Hematopoietic multipotent progenitor cell (in vitro differentiated cells): ENCODE data around the gene CLTC. TPM values are rescaled to one million over a fixed set of nuclear protein-coding genes. Genes with fewer than 3 reads are reported as not detected.
"Not testable (repeated sequence)": the region's sequence is repeated elsewhere in the genome, so short reads cannot be mapped to it uniquely, and the experiment has no call there.

Experiments
- DNase-seq, 3 donors: peaks; one replicate each; pipeline ENCODE4 v3.0.0-alpha.2; 2011 to 2015; ENCODE audit warnings: low read depth in 2 of 3, low spot score in 2 of 3
- total RNA-seq: library from RNA; depleted of rRNA; stranded (reverse); fragments of >200 nt; gene quantifications from one replicate; pipeline ENCODE4 v1.2.3, GENCODE V29; 2012

Gene CLTC
- total RNA-seq, 1 donor: 124 TPM

DNA sequence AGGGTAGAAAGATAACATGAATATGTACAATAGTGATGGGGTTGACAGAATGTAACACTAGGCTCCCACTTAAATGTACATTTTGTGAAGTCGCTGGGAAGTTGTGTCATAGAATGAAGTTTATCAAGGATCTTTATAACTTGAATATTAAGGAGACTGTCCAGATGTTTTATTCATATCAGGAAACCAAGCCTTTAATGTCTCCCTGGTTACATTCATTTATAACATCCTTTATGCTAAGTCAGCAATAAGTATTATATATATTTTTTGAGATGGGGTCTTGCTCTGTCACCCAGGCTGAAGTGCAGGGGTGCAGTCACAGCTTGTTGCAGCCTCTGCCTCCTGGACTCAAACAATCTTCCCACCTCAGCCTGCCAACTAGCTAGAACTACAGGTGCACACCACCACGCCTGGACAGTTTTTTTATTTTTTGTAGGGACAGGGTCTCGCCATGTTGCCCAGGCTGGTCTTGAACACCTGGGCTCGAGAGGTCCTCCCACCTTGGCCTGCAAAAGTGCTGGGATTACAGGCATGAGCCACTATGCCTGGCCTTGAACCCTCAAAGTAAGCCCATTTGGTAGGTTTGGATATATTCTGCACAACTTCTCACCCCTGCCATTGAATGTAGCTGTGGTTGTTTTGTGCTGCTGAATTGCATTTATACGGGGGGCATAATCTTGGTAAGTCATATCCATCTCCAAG is 14.1 kb downstream of the CLTC start:
- no peak for DNase-seq

DNA sequence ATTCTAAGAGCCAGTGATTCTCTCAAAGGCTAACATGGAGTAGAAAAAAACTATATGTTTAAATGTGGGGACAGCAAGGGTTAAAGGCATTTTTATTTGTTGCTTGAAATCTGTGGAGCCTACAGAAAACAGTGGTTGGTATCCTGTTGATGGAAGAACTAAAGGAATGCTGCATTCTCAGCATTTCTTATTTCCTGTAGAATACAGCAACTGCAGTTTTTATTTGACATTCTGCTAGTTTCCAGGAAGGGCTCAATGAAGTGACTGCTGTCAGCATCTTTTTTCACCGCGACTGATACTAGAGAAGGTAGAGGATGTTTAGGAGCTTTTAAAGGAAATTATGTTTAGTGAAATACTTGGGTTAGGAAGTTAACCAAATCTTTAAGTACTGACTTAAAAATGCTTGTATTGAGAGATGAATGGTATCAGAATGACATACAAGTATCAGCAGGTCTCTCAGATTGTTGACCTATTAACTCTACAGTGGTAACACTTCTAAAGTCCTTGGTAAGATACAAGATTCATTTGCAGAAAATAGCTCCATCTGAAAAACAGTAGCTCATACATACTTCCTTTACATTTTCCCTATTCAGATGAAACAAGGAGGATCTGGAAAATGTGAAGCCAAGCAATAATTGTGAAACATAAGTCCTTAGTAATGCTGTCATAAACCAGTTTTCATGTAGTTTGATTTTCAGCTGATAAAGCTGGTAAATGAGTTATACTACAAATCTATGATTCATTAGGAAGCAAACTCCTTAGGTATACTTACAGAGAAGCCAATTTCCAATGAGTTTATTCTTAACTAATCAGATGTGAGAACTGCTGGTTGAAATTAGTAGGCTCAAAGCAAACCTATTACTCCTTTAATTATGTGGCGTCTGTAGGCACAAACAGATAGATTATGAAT is 15.2 kb downstream of the CLTC start:
- DNase-seq: no peak

DNA sequence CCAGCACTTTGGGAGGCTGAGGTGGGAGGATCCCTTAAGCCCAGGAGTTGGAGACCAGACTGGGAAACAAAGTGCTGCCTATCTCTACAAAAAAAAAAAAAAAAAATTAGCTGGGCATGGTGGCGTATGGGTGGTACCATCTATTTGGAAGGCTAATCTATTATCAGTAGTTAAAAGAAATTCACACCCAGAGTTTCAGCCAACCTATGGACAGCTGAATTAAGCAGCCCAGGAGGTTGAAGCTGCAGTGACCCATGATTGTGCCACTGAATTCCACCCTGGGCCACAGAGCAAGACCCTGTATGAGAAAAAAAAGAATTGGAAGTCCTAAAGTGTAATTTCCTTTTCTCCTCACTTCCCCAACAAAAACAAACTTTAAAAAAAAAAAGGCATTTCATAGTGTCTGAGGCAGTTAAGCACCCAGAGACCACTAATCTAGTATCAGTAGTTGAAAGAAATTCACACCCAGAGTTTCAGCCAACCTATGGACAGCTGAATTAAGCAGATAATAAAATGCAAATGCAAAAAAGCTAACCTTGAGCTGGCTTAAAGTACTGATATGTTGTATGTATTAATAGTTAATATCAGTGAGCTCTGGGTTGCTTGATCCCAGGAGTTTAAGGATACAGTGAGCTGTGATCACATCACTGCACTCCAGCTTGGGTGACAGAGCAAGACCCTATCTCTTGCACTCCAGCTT is 18.1 kb downstream of the CLTC start:
- DNase-seq: no peak

DNA sequence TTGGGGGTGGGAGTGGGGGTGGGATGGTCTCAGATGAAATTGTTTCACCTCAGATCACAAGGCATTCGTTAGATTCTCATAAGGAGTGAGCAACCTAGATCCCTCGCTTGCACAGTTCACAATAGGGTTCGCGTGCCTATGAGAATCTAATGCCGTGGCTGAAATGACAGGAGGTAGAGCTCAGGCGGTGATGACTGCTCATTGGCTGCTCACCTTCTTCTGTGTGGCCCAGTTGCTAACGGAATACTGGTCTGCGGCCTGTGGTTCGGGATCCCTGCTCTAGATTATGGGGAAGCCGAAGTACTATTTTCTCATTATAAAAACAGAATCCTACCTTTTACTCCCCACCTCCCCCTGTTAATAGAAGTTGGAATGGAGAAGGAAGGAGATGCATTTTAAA is 18.9 kb downstream of the CLTC start:
- no peak for DNase-seq

DNA sequence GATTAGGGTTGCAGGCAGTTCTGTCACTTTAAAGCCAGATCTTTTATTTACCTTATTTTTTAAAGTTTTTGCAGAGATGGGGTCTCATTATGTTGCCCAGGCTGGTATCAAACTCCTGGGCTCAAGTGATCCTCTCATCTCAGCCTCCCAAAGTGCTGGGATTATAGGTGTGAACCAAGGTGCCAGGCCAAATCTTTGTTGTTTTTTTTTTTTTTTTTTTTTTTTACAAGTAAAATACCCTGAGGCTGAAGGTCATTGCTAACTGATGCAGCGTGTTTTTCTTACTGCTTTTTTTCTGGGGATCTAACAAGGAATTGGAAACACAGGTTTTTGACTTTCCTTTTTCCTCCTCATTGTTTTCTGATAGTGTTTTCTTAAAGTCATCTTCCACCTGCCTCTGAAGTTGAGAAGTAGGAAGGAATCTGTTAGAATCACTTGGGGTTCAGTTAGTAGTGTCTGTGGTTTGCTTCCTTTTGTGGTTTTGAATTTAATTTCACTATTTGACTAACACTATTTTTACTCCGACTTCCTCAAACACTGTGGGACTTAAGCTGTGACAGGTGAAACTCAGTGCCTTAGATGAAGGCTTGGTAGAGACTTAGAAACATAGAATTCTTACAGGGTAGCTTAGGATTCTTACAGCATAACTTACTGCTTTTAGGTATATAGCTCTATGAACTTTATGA is 22.2 kb downstream of the CLTC start:
- peak; percentile 9 to 75 (median 41) for DNase-seq

DNA sequence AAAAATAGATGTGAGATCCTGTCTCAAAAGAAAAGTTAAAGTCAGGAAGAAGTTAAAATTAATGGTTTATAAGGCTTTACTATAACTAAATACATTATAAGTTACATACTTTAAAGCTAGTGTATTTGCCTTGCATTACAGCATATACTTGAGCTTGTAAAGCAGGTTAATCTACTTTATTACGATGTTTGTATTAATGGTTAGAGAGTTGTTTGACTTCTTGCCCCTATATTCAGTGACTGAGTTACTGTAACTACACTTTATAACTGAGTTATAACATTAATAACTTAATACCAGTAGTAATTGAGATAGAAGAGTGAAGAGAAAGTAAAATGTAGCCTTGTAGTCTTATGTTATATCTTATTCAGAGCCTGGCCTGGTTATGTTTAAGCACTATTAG is 22.9 kb downstream of the CLTC start:
- no peak for DNase-seq

DNA sequence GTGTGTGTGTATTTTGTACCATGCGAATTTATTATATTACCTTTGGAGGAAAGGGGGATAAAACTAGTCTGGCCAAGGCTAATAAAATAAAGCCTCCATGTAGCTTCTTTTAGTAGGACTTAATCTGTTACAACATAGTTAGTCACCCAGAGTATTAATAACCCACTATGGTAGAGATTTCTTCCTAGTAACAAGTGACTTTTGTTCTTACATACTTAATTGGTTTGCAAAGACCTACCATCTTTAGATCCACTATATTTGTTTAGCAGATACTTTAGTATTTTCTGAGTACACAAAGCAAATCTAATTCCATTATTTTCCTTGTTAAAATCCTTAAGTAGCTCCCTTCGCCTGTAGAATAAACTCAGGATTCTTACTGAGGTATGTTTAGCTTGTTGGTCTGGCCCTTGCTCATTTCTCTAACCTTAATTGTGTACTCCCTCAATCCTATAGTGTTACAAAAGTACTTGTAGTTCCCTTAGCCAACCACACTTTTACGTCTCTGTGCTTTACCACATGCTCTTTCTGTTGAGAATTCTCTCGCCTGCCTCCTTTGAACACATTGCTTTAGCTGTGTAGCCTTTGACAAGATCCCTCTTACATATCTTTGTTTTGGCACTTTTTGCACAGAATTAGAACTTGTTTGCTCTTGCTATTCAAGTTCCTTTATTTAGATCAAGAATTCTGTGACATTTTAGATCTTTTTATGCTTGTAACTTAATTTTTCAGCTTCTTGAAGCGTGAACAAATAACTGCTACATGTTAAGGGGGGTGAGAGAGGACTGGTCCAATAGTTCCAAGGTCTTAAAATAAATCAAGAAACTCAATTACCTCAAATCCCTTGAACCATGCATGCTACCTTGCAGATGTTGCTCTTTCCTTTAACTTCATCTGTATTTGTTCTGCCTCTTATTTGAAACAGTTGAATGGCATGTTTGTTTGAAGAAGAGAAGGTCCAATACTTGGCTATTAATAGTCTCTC is 23.8 kb downstream of the CLTC start:
- peak in 1 of 3 donors; percentile 9 for DNase-seq

DNA sequence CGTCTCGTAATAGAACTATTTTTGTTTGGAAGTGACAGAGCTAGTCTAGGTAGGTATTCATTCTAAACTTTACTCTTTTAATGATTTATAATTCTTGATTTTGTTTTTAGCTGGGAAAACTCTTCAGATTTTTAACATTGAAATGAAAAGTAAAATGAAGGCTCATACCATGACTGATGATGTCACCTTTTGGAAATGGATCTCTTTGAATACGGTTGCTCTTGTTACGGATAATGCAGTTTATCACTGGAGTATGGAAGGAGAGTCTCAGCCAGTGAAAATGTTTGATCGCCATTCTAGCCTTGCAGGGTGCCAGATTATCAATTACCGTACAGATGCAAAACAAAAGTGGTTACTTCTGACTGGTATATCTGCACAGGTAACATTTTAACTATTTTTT is 27.6 kb downstream of the CLTC start:
- no peak for DNase-seq

DNA sequence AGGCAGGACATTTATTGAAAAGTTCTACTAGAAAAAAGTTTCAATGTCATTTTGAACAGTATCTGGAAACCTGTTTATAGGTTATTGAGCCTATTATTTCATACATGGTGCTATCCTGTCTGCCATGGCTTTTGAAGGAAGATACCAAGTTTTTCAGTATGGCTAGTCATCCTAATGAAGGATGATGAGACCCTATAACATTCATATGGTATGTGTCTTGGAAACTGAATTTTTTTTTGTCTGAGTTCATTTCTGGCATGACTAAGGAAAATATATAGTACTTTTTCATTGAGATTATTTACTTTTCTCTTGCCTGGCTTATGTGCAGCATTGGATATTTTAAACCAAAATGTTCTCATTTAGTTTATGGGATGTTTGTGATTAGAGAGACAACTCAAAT is 30.2 kb downstream of the CLTC start:
- DNase-seq: no peak

DNA sequence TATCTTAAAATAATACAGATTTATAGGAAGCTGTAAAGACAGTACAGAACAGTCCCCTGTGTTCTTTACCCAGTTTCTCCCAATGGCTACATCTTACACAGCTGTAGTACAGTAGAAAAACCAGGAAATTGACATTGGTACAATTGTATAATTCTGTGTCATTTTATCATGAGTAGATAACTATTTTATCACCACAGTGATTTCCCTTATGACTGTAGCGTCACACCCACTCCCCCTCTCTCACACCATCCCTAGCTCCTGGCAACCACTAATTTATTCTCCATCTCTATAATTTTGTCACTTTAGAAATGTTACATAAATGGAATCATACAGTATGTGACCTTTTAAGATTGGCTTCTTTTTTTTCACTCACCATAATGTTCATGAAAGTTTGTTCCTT is 30.9 kb downstream of the CLTC start:
- DNase-seq: no peak

DNA sequence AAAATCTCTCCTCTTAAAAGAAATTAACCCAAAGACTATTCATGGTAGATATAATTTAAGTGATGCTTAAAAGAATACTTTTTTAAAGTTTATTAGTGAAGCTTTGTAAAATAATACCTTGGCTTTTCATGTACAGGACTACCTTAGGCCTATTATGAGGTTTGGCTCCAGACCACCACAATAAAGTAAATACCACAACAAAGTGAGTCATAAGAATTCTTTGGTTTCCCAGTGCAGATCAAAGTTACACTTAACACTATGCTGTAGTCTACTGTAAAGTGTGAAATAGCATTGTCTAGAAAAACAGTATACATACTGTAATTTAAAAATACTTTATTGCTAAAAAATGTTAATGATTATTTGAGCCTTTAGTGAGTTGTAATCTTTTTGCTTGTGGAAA is 31.7 kb downstream of the CLTC start:
- no peak for DNase-seq

DNA sequence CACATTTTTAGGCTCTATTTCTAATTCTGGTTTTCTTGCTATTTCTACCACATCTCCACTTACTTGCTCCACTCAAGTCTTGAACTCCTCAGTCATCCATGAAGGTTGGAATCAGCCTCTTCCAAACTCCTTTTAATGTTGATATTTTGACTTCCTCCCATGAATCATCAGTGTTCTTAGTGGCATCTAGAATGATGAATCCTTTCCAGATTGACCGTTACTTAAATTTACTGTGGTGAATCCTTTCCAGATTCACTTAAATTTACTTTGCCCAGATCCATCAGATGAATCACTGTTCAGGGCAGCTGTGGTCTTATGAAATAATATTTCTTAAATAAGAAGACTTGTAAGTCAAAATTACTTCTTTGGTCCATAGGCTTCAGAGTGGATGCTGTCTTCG is 32.4 kb downstream of the CLTC start:
- DNase-seq: no peak

DNA sequence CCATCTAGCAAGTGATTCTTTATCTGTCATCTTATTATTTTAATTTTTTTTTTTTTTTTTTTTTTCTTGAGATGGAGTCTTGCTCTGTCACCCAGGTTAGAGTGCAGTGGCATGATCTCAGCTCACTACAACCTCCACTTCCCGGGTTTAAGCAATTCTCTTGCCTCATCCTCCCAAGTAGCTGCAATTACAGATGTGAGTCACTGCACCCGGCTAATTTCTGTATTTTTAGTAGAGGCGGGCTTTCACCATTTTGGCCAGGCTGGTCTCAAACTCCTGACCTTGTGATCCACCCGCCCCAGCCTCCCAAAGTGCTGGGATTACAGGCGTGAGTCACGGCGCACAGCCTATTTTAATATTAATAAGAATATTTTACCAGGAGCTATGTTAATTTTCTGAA is 36.9 kb downstream of the CLTC start:
- DNase-seq: not testable (repeated sequence)

DNA sequence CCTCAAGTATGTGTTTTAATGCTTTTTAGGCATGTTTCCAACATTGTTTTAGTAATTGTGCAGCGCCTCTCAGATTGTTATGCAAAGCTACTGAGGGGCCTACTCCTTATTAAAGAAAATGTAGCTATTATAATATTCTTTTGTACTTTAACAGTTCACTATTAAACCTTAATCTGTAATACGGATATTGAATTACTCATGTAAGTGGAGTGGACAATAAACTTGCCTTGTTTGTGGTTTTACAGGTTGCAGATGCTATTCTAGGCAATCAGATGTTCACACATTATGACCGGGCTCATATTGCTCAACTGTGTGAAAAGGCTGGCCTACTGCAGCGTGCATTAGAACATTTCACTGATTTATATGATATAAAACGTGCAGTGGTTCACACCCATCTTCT is 46.5 kb downstream of the CLTC start:
- DNase-seq: no peak

DNA sequence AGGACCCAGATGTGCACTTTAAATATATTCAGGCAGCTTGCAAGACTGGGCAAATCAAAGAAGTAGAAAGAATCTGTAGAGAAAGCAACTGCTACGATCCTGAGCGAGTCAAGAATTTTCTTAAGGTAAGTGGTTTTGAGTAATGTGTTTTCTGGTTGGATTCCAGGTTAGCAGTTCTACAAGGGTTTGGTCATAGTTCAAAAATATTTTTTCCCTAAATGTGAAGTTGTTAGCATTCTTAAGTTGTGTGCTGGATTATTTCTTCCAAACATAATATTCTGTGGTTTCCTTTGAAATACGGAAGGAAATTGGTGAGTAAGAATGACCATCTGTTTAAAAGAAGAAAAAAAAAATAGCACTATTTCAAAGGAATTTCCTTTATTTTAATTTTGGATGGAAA is 49.1 kb downstream of the CLTC start:
- DNase-seq: peak in 2 of 3 donors; percentile 48 to 51

DNA sequence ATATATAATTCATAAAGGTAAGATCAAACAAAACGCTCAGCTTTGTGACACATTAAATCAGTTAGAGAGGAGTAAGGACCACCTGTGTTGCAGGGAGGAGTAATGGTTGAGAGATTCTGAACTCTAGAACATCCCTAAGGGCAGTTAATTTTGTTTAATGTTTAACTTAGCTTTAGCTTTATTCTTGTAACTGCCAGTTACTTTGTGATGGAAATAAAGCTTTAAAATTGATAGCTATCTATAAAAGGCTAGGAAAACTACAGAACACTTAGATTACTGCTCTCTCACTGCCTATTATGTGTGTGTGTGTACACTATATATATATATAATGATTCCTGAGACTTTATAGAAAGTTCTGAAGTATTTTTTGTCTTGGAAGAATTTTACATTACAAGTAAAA is 49.7 kb downstream of the CLTC start:
- no peak for DNase-seq

DNA sequence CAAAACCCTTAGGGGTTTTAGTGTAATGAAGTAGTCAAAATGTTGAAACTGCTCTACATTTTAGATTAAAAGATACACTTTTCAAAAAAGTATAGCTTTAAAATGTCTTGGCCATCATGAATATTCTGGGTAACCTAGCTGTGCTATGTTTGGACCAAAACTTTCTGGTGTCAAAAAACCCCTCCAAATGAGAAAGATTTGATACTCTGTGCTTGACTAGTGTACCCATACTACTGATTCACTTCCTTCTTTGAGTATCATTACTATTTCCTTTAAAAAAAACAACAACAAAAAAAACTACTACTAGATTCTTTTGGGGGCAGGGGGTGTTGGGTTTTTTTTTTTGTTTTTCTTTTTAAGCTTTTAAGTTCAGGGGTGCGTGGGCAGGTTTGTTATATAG is 50.2 kb downstream of the CLTC start:
- no peak for DNase-seq

DNA sequence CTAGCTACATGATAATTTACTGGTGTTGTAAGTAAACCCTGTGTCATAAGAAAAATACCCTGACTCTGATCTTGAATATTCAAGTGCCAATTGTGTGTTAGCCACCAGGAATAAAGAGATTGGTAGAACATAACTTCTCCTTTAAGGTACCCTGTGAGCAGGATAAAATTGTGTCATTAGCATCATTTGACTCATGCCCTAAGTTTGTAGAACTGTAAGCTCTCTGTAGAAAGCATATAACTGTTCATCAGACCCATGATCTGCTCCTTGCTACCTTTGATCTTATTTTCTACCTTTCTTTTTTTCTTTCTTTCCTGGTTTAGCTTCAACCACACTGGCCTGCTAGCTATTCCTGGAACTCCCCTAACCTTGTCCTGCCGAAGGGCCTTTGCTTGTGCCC is 51.7 kb downstream of the CLTC start:
- DNase-seq: no peak

DNA sequence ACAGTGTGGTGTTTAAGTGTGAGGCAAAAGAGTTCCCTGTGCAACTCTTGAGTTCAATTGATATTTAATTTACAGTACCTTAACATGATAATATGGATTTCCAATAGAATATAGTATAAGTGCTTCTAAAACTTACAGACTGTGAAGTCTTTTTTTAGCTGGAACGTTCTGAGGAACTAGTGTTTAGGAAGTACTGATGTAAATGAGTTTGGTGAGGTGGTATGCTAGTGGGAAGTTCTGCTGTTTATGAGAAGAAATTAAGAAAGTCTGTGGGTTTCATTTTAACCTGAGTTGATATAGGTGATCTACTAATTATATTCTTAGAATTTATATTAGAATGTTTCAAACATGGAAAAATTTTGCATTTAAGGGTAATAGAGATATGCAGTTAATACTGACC is 55.5 kb downstream of the CLTC start:
- no peak for DNase-seq

DNA sequence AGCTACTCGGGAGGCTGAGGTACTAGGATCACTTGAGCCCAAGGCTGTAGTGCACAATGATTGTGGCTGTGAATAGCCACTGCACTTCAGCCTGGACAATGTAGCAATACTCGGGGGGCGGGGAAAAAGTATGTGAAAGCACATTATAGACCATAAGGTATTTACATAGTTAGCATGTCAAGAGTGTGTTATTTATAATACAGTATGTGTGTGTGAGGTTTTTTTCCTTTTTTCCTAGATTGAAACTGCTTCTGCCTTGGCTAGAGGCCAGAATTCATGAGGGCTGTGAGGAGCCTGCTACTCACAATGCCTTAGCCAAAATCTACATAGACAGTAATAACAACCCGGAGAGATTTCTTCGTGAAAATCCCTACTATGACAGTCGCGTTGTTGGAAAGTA is 57.0 kb downstream of the CLTC start:
- no peak for DNase-seq
